ENCODE results near the gene SPATA20. TPM values are rescaled to one million over a fixed set of nuclear protein-coding genes. Genes with fewer than 3 reads are reported as not detected.

SPATA20 gene
- total RNA-seq, 1 experiment from 2014 or later, result 59.1 TPM

DNA sequence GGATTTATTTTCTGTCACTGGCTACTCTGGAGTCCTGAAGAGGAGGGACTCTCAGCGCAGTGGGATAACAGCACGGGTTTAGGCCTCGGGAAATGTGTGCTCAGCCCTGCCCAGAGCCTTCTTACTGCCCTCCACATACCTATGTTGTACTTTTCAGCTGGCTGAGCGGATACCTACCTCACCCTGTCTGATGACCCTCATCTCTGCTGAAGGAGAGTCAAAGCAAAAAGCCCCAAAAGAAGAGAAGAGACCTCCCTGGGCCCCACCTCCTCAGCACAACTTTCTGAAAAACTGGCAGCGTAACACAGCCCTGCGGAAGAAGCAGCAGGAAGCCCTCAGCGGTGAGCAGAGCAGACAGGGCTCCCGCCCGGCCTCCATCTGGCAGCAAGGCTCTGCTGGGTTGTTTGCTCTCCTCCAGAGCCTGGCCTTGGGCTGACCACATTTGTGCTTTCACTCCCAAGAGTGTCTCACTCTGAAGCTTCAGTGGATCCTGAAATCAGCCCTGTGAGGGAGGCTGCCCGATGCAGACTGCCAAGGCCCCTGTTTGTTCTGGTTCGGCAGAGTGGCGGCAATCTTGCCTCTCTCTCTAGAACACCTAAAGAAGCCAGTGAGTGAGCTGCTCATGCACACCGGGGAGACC lies 28.5 kb upstream of the SPATA20 start:
- peak; percentile 86 for DNase-seq (ENCODE audit: low spot score)
- in situ Hi-C loops (cut with HindIII; ENCODE audit: low sequenced_read_pairs), result no loop called here

DNA sequence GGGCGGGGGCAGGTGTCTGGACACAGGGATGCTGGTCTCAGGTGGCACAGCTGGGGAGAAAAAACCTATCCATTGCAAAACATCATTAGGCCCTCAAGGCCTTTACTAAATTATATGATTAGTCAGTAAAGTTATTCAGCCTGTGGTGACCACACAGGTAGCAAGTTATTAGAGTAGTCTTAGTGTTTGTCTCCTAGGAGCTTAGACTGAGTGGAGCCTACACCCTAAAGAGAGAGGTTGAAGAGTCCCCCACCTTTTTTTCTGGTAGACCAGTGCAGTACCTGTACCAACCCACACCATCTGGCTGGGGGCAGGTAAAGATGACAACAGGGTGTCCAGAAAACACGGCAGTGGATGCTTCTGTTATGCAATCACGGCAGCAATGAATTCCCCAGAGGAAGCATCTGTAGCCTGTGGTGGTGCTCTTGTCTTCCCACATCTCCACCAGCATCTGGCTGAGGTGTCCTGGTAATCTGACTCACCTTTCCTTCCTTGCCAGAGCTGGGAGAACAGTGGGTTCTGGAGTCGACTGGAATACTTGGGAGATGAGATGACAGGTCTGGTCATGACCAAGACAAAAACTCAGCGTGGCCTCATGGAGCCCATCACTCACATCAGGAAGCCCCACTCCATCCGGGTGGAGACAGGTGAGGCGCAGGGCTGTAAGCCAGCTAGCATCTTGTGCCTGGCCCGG lies 27.7 kb upstream of the SPATA20 start:
- in situ Hi-C loops (cut with HindIII; ENCODE audit: low sequenced_read_pairs), result no loop called here
- DNase-seq (ENCODE audit: low spot score), result no peak

DNA sequence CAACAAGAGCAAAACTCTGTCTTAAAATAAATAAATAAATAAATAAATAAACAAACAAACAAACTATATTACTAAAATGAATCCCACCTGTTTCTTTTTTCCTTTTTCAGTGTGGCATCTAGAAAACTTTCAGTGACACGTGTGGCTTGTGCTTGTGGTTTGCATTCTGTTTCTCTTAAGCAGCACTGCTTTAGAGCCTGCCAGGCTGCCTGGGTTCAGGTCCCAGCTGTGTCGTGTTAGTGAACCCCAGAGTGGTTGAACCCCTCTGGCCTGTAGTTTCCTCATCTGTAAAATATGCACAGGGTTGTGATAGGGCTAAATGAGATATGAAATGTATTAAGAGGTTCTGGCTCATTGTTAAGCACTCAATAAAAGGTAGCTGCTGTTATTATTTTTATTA lies 26.5 kb upstream of the SPATA20 start:
- in situ Hi-C loops (cut with HindIII; ENCODE audit: low sequenced_read_pairs), result no loop called here
- DNase-seq (ENCODE audit: low spot score), result no peak

DNA sequence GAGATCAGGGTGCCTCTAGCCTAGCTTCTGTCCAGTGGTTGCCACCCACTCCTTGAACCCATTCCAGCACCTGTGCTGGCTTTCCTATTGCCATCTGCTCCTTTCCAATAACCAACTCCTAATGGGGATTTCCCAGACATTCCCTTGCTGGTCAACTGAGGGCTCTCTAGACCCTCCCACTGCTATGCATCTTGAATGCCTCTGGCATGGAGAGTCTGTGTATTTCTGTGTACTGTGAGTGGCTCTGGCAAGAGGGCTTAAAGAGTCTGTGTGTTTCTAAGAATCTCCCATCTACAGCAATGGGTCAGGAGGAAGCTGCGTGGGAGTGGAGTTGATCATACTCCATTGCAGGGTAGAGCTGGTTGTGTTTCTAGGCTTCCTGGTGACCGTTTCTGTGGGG lies 25.5 kb upstream of the SPATA20 start:
- in situ Hi-C loops (cut with HindIII; ENCODE audit: low sequenced_read_pairs), result no loop called here
- DNase-seq (ENCODE audit: low spot score), result no peak

DNA sequence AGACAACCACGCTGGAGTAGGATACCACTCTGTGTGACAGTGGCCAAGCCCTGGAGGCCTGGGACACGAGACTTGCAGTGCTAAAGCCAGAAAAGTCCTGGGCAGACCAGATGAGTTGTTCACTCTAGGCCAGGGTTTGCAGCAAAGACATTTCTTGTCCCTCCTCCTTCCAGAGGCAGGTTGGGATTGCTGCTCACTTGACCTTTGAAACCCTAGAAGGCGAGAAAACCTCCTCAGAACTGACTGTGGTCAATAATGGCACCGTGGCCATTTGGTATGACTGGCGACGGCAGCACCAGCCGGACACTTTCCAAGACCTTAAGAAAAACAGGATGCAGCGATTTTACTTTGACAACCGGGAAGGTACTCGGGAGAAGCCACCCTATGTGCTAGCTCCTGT lies 24.2 kb upstream of the SPATA20 start:
- in situ Hi-C loops (cut with HindIII; ENCODE audit: low sequenced_read_pairs), result no loop called here

DNA sequence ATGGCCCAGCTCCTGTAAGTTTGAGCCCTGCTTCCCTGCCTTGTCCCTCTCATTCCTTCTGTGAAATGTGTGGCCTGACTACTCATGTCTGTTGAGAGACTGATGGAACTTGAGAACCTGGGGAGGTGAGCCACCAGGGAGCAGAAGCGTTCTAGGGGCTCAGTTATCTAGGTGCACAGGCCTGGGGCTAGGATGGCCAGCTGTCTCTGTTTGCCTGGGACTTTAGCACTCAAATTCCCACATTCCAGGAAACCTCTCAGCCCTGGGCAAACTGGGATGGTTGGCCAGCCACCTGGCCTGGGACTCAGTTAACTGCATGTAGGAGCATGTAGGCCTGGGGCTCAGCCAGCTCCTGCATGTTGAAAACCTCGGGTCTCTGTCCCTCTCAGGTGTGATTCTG lies 23.8 kb upstream of the SPATA20 start:
- in situ Hi-C loops (cut with HindIII; ENCODE audit: low sequenced_read_pairs), result no loop called here
- no peak for DNase-seq (ENCODE audit: low spot score)

More for the DNA sequence above, 24.2 kb upstream of the SPATA20 start:
- DNase-seq (ENCODE audit: low spot score), result no peak

DNA sequence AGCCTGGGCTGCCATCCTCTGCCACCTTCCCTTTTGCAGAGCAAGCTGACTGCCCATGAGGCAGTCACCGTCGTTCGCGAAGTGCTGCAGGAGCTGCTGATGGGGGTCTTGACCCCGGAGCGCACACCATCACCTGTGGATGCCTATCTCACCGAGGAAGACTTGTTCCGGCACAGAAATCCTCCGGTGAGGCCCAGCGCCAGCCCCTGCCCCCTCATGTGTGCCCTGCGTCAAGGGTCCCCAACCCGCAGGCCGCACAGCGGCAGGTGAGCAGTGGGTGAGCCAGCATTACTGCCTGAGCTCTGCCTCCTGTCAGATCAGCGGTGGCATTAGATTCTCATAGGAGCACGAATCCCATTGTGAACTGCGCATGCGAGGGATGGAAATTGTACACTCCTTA lies 22.1 kb upstream of the SPATA20 start:
- in situ Hi-C loops (cut with HindIII; ENCODE audit: low sequenced_read_pairs), result no loop called here
- no peak for DNase-seq (ENCODE audit: low spot score)

DNA sequence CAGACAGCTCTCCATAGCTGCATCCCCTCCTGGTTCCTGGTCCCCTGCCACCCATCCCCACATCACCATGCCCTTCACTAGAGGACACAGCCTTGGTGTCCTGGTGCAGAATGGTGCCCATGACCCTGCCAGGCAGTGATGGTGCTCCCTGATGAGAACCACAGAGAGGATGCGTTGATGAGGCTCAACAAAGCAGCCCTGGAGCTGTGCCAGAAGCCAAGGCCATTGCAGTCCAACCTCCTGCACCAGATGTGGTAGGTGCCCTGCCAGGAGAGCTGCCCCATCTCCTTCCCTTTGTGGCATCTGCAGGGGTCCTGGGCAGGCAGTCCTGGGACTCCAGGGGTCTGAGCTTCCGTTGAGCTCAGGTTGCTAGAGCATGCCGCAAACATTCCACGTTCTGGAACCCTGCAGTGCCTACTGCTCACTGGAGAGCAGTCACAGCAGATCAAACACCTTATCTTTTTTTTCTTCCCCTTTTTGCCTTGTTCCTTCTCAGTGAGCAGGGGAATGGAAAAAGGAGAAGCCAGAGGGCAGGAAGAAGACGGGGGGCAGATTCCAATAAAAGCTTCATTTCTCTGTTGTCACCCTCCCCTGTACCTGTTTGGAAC lies 19.7 kb upstream of the SPATA20 start:
- no peak for DNase-seq (ENCODE audit: low spot score)
- in situ Hi-C loops (cut with HindIII; ENCODE audit: low sequenced_read_pairs), result no loop called here

DNA sequence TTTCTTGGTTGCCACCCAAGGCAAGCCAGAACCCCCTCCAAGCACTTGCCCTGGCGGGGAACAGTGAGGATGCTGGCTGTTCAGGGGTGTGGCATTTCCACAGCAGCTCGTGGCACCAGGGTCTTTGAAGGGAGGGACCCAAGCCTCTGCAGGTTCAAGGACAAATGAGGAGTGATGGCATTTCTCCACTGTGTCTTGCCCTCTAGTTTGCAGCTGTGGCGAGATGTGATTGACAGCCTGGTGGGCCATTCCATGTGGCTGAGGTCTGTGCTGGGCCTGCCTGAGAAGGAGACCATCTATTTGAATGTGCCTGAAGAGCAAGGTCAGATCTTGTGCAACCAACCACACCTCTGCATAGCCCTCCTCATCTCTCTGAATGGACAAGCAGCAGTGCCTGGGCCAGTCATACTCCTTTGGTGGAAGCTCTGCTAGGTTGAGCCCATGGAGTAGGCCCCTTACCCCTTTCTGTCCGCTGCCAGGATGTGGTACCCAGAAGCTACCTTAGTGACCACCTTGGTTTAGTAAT lies 19.0 kb upstream of the SPATA20 start:
- DNase-seq (ENCODE audit: low spot score), result no peak
- in situ Hi-C loops (cut with HindIII; ENCODE audit: low sequenced_read_pairs), result no loop called here

DNA sequence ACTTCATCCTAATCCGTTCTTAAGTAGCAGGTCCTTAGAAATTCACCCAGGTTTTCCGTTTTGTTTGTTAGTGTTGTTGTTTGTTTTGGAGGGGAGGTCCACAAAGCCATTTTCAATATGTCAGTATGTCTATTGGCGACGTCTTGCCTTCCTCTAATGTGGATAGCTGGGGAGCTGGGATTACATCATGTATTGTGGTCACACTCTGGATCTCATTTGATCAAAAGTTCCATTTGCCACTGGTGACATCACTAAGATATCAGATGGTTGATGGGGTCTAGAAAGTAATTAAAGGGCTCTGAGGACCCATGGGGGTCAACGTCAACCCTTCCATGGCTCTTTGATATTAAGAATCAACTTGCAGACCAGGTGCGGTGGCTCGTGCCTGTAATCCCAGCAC lies 17.1 kb upstream of the SPATA20 start:
- DNase-seq (ENCODE audit: low spot score), result no peak
- in situ Hi-C loops (cut with HindIII; ENCODE audit: low sequenced_read_pairs), result no loop called here

DNA sequence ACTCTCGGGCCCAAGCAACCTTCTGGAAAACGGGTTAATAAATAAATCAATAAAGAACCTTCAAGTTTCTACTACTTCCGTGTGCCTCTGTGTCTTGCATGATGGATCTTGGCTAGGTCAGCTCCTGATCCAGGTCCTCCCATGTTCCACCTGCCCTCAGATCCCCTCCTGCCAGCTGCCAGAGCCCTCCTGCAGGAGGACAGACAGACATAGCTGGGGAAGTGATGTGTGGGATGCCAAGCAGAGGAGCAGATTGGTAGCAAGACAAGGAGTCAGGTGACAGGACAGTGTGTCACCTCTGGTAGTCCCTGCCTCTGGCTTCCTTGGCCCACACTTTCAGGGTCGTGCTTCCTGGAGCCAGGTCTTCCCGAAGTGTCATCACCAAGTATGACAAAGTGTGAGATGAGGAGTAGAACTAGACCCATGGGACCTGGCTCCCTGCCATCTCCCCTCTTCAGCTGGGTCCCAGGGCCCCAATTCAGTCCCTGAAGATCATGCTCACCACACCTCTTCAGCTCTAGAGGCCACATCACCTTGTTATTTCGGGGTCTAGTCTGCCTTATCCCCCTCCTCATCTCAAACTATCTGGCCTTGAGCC lies 15.4 kb upstream of the SPATA20 start:
- no peak for DNase-seq (ENCODE audit: low spot score)
- in situ Hi-C loops (cut with HindIII; ENCODE audit: low sequenced_read_pairs), result no loop called here

DNA sequence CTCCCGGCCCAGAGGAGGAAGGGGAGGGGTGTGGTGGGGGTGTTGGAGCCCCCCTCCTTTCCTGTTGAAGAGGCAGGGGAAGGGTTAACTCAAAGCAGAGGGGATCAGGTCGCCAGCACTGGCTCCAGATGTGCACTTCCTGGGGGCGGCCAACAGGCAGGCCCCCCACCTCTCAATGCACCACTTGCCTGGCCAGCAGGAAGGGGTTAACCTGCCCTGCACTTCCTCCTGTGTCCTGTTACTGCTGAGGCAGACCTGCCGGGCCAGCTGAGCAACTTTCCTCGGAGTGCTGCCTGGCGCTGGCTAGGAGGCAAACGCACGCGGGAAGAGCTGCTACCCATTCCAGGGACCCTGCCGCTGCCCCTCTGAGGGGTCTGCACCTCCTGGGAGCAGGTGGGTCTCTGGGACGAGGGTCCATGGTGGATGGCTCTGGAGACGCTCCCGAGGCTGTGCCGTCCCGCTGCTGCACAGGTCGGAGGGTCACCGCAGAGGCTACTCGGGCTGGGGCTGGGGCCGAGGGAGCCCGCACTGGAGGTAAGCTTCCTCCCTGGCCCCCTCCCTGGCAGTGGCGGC lies 14.4 kb upstream of the SPATA20 start, which contains the start of gene EPN3:
EPN3 (plus strand) TSS at position 284 of the 573 bp plus-strand sequence. CDS start 3,822 bp downstream, outside the sequence.
- no peak for DNase-seq (ENCODE audit: low spot score)
- in situ Hi-C loops (cut with HindIII; ENCODE audit: low sequenced_read_pairs), result no loop called here

DNA sequence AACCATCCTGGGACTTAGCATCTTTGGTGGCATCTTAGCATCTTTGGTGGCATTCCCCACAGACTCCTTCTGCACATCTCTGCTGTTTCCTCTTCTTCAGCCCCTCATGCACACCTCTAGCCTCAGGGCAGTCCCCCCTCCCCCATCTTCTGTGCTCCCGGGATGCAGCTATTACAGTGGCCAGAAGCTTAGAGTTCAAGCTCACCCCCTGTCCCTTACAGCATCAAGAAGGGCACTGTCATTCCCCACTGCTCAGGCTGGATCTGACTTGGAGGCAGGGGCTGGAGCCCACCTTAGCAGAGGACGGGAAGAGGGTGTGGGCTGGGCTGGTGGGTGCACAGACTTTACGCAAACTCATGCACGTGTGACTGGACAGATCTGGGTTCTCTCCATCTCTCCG lies 13.8 kb upstream of the SPATA20 start:
- in situ Hi-C loops (cut with HindIII; ENCODE audit: low sequenced_read_pairs), result no loop called here
- DNase-seq (ENCODE audit: low spot score), result no peak

DNA sequence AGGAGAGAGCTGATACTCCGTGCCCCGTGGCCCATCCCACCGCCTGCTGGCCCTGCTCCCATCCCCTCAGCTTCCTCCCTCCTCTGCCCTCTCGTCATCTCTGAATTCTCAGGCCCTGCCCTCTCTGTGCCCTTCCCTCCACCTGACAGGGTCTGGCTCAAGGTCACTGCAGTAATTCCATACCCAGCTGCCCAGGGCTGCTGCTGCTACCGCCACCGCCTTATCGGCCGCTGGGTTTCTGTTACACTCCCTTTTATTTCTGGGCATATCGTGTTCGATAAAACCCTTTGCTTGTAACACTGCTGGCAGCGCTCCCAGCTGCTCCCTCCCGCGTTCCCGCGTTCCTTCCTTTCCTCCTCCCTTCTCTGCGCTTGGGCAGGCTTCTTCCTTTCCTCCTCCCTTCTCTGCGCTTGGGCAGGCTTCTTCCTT lies 13.2 kb upstream of the SPATA20 start:
- in situ Hi-C loops (cut with HindIII; ENCODE audit: low sequenced_read_pairs), result no loop called here
- peak; percentile 48 for DNase-seq (ENCODE audit: low spot score)

DNA sequence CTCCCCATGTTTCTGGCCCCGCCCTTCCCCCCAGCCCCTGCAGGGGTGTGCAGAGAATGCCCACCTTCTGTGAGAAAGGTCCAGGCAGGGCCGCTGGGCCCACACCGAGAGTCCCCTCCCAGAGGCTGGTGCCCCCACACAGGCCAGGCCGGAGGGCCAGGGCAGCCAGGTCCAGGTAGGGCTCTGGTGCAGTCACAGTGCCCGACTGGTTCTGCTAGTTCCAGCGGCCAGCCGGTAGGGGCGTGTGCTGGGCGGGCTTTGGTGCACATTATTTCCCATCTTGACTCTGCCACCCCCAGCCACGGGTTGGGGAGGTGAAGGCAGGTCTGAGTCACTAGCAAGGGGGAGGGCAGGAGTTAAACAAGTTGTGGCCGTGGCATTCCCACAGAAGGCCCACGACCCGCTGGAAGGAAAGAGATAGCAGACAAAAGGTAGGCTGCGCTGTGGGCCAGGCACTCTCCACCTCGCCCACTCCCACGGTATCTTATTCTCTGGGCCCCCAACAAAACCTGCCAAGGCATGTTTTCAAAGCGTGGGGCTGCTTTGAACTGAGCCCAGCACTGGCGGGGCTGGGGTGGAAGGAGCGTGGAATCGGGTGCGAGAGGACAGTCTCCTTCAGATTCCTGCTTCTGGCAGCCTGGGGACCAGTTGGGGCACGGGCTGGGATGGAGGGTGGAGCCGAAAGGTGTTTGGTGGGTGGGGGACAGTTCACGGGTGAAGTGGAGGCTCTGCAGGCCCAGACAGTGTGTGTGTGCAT lies 12.6 kb upstream of the SPATA20 start:
- DNase-seq (ENCODE audit: low spot score), result no peak
- in situ Hi-C loops (cut with HindIII; ENCODE audit: low sequenced_read_pairs), result no loop called here

DNA sequence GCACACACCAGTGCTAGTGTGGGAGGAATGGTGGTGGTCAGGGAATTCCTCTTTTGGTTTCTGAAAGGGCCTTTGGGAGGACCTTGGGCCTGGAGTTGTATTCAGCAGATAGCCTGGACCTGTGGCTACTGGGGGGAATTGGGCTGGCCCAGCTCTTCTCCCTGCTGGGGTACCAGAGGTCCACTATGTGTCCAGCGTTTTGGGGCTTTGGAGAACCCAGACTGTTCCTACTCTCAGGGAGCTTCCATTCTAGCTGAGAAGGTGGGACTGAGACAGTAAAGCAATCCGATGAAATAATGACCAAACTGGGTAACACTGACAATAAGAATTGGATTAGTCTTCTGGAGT lies 12.0 kb upstream of the SPATA20 start:
- no peak for DNase-seq (ENCODE audit: low spot score)
- in situ Hi-C loops (cut with HindIII; ENCODE audit: low sequenced_read_pairs), result no loop called here

DNA sequence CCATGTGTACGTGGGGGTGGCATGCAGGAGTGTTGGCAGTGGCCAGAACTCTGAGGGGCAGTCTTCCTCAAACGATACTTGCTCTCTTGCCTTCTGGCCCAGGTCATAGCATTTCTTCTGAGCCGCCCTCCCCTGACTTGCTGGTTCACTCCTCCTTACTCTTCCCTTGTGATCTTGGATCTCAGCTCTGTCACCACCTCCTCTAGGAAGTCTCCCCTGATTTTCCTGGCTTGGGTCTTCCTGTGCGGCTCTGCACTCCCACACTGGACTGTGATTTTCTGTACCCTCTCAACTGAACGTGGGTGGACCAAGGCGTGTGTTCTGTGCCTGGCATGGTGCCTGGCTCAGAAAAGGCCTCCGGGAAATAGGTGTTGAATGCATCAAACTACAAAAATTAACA lies 11.6 kb upstream of the SPATA20 start:
- DNase-seq (ENCODE audit: low spot score), result no peak
- in situ Hi-C loops (cut with HindIII; ENCODE audit: low sequenced_read_pairs), result no loop called here

DNA sequence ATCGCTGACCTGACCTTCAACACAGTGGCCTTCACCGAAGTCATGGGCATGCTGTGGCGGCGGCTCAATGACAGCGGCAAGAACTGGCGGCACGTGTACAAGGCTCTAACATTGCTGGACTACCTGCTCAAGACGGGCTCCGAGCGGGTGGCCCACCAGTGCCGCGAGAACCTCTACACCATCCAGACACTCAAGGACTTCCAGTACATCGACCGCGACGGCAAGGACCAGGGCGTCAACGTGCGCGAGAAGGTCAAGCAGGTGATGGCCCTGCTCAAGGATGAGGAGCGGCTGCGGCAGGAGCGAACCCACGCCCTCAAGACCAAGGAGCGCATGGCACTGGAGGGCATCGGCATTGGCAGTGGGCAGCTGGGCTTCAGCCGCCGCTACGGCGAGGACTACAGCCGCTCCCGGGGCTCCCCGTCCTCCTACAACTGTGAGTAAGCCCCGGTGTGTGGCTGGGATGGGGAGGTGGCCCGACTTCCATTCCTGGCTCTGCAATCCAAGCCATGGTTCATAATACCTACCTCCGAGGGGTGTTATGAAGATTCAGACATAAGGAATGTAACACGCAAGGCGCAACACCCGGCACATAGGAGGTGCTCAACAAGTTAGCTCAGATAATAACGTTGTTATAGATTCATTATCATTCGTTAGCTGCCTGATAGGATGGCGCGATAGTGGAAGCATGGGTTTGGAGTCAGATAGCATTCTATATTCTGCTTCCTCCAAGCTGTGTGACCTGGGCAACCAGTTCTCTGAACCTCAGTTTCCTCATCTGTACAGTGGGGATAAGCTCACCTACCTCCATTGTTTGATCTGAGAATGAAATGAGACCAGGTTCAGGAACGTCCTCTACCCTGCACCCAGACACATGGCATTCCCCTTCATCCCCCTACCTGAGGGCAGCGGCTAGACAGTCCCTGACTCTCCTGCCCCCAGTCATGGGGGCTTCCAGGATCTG lies 10.0 kb upstream of the SPATA20 start:
- DNase-seq (ENCODE audit: low spot score), result no peak
- in situ Hi-C loops (cut with HindIII; ENCODE audit: low sequenced_read_pairs), result no loop called here

Measured in G401 (cell line).